Neural cell (in vitro differentiated cells): Measurements from ENCODE around the gene LTA4H. TPM values are rescaled to one million over a fixed set of nuclear protein-coding genes. Genes with fewer than 3 reads are reported as not detected.
"Not testable (repeated sequence)": the region's sequence is repeated elsewhere in the genome, so short reads cannot be mapped to it uniquely, and the experiment has no call there.

ENCODE experiments used
- H2AFZ ChIP-seq: fragments of 200-600, 300-800 bp; sonication (generic), shearing (Covaris generic); 2 replicates; pipeline ENCODE4 v1.6.0; 2014; ENCODE audit warnings: low read depth, mild to moderate bottlenecking, antibody characterized with exemption, low read length, moderate library complexity
- H3F3A ChIP-seq: fragments of 200-600 bp; shearing (Covaris generic); 2 replicates; pipeline ENCODE4 v1.6.1; 2016; ENCODE audit warnings: mild to moderate bottlenecking, moderate library complexity, mixed read lengths, antibody characterized with exemption, low read length; ENCODE audit not compliant: insufficient read depth, poor library complexity, severe bottlenecking
- H3K27ac ChIP-seq: fragments of 200-600, 300-800 bp; sonication (generic), shearing (Covaris generic); 2 replicates; pipeline ENCODE4 v1.5.1; 2014; ENCODE audit warnings: mild to moderate bottlenecking, low read length, moderate library complexity
- H3K27me3 ChIP-seq: fragments of 300-800, 200-600 bp; sonication (generic), shearing (Covaris generic); 2 replicates; pipeline ENCODE4 v1.6.0; 2014; ENCODE audit warnings: mild to moderate bottlenecking, low read depth, low read length, moderate library complexity; ENCODE audit not compliant: insufficient read depth
- H3K36me3 ChIP-seq: fragments of 300-800, 200-600 bp; sonication (generic), shearing (Covaris generic); 2 replicates; pipeline ENCODE4 v1.5.1; 2014; ENCODE audit warnings: mild to moderate bottlenecking, antibody characterized with exemption, low read length, moderate library complexity; ENCODE audit not compliant: insufficient read depth
- H3K4me2 ChIP-seq: fragments of 300-800, 200-600 bp; sonication (generic), shearing (Covaris generic); 2 replicates; pipeline ENCODE4 v1.6.0; 2014; ENCODE audit warnings: mild to moderate bottlenecking, low read length
- H3K4me3 ChIP-seq: fragments of 300-800, 200-600 bp; sonication (generic), shearing (Covaris generic); 2 replicates; pipeline ENCODE4 v1.5.1; 2014; ENCODE audit warnings: mild to moderate bottlenecking, low read length, moderate library complexity
- H3K79me2 ChIP-seq: fragments of 200-600 bp; shearing (Covaris generic); replicated peaks from 2 replicates; pipeline ENCODE4 v1.6.0; 2014; ENCODE audit warnings: mild to moderate bottlenecking, low read length, moderate library complexity; ENCODE audit not compliant: insufficient read depth
- H3K9ac ChIP-seq: fragments of 300-800, 200-600 bp; sonication (generic), shearing (Covaris generic); 2 replicates; pipeline ENCODE4 v1.6.1; 2016; ENCODE audit warnings: mild to moderate bottlenecking, low read length, mixed read lengths
- H3K9me2 ChIP-seq: fragments of 200-600 bp; shearing (Covaris generic); 2 replicates; pipeline ENCODE4 v1.6.1; 2016; ENCODE audit warnings: mild to moderate bottlenecking, low read length, mixed read lengths; ENCODE audit not compliant: insufficient read depth
- H3K9me3 ChIP-seq: fragments of 200-600, 300-800 bp; sonication (generic), shearing (Covaris generic); 2 replicates; pipeline ENCODE4 v1.6.1; 2016; ENCODE audit warnings: mild to moderate bottlenecking, mixed run types, low read length, moderate library complexity, mixed read lengths
- H4K20me1 ChIP-seq: fragments of 200-600 bp; shearing (Covaris generic); 2 replicates; pipeline ENCODE4 v1.6.1; 2016; ENCODE audit warnings: mild to moderate bottlenecking, mixed run types; ENCODE audit not compliant: insufficient read depth
- CTCF ChIP-seq: fragments of 450-650 bp; IDR thresholded peaks from 2 replicates; pipeline ENCODE4 v1.5.1; 2014; ENCODE audit warnings: antibody characterized with exemption, mild to moderate bottlenecking, moderate library complexity; ENCODE audit not compliant: poor library complexity, severe bottlenecking
- MXI1 ChIP-seq: fragments of 450-650 bp; conservative IDR thresholded peaks from 2 replicates; pipeline ENCODE4 v1.6.1; 2014; ENCODE audit warnings: antibody characterized with exemption, mild to moderate bottlenecking; ENCODE audit not compliant: poor library complexity, severe bottlenecking
- RAD21 ChIP-seq: fragments of 450-650 bp; conservative IDR thresholded peaks from 2 replicates; pipeline ENCODE4 v1.6.1; 2014; ENCODE audit warnings: antibody characterized with exemption, mild to moderate bottlenecking, moderate library complexity
- REST ChIP-seq: IDR thresholded peaks from 2 replicates; pipeline ENCODE4 v1.6.1; 2012; ENCODE audit warnings: borderline replicate concordance
- polyA plus RNA-seq: library from polyadenylated mRNA; depleted of rRNA; stranded (reverse); fragments of >200 nt; gene quantifications from 2 replicates; pipeline ENCODE4 v1.2.3, GENCODE V29; 2014

Gene LTA4H
- polyA plus RNA-seq, 1 donor from 2014 or later: 55.3 TPM

GRCh38 chr12:96068636-96069035, 33.2 kb upstream of the LTA4H start:
- H3K27me3 ChIP-seq: no peaks in the 10 kb centered on the region
- H3K36me3 ChIP-seq: no peaks in the 10 kb centered on the region
- H3K9ac ChIP-seq: no peak overlapping the region
- H3K4me3 ChIP-seq: no peak overlapping the region
- no peak overlapping the region for H2AFZ ChIP-seq
- H3K79me2 ChIP-seq: no peaks in the 10 kb centered on the region
- H3F3A ChIP-seq: no peaks in the 10 kb centered on the region
- no peaks in the 10 kb centered on the region for H4K20me1 ChIP-seq
- H3K27ac ChIP-seq: no peak overlapping the region
- TF ChIP-seq REST: no peak
- no peak for TF ChIP-seq RAD21
- TF ChIP-seq CTCF: no peak
- no peak for TF ChIP-seq MXI1
- no peaks in the 10 kb centered on the region for H3K9me2 ChIP-seq
- no peak overlapping the region for H3K4me2 ChIP-seq
- H3K9me3 ChIP-seq: no peaks in the 10 kb centered on the region

- TF ChIP-seq REST: no peak
- H3K27me3 ChIP-seq: no peaks in the 10 kb centered on the region
- no peaks in the 10 kb centered on the region for H4K20me1 ChIP-seq
- no peak overlapping the region for H2AFZ ChIP-seq
- no peaks in the 10 kb centered on the region for H3K9me2 ChIP-seq
- H3K4me3 ChIP-seq: no peak overlapping the region
- H3K4me2 ChIP-seq: no peak overlapping the region
- H3F3A ChIP-seq: no peaks in the 10 kb centered on the region
- no peak overlapping the region for H3K9ac ChIP-seq
- no peaks in the 10 kb centered on the region for H3K9me3 ChIP-seq
- H3K36me3 ChIP-seq: no peaks in the 10 kb centered on the region
- no peaks in the 10 kb centered on the region for H3K79me2 ChIP-seq
- no peak overlapping the region for H3K27ac ChIP-seq
Observed at GRCh38 chr12:96068111-96068510, 32.7 kb upstream of the LTA4H start.

GRCh38 chr12:96065776-96066175, 30.4 kb upstream of the LTA4H start:
- not testable (repeated sequence) for H3K4me3 ChIP-seq, H3K27ac ChIP-seq, H3K36me3 ChIP-seq, H4K20me1 ChIP-seq, H3K27me3 ChIP-seq, H3K9ac ChIP-seq, H3K4me2 ChIP-seq, H2AFZ ChIP-seq, H3K79me2 ChIP-seq, H3F3A ChIP-seq, H3K9me2 ChIP-seq, H3K9me3 ChIP-seq
